ENCODE data around the gene OR1L8. TPM values are rescaled to one million over a fixed set of nuclear protein-coding genes. Genes with fewer than 3 reads are reported as not detected.
"Not testable (repeated sequence)": the region's sequence is repeated elsewhere in the genome, so short reads cannot be mapped to it uniquely, and the experiment has no call there.

OR1L8 gene
- total RNA-seq, 1 experiment from 2014 or later = not detected

DNA sequence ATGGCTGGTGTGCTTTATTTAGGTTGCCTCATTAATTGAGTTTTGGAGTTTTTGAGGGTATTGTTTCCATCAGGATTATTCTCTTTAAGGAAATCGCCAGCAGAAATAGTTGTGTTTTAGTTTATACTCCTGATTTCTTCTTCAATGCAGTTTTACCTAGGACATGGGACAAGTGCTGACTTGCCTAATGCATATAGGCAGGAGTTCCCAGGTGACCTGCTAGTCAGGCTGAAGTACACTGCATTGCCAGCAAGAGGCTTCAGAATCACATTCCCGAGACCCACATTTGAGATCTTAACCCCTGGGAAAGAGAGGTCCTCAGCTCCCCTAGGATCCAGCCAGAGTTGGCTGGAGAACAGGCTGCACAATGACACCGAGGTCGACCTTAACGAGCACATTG is 31.8 kb downstream of the OR1L8 start:
- H3K9me3 Mint-ChIP-seq (ENCODE audit: unreplicated experiment) = no peaks in the 10 kb centered on the region
- H3K4me3 Mint-ChIP-seq (ENCODE audit: unreplicated experiment) = no peak overlapping the region
- CTCF ChIA-PET = no interaction called here
- intact Hi-C loops (cut with micrococcal nuclease; ENCODE audit: unreplicated experiment) = loop anchor here (1.0 kb wide), 1 partner anchor 13 kb away; no protein-coding TSS in a partner anchor
- no peaks in the 10 kb centered on the region for H3K4me1 ChIP-seq
- peaks cover 1% of the 10 kb centered on the region for H3K27me3 ChIP-seq (replicated peaks; ENCODE audit: control insufficient read depth, insufficient read depth, low read length)
- H3K4me1 Mint-ChIP-seq (ENCODE audit: low read depth, unreplicated experiment) = no peaks in the 10 kb centered on the region
- no peak for DNase-seq
- H3K4me3 ChIP-seq (ENCODE audit: low read depth, low read length) = no peak overlapping the region
- no peaks in the 10 kb centered on the region for H3K36me3 Mint-ChIP-seq (ENCODE audit: insufficient read depth, unreplicated experiment)
- POLR2A ChIA-PET = no interaction called here
- peaks cover 25% of the 10 kb centered on the region for H3K27me3 Mint-ChIP-seq (ENCODE audit: insufficient read depth, unreplicated experiment)
- no peak overlapping the region for H3K27ac Mint-ChIP-seq (ENCODE audit: unreplicated experiment)
- no peaks in the 10 kb centered on the region for H3K36me3 ChIP-seq (ENCODE audit: control insufficient read depth, insufficient read depth, low read length)
- peaks cover 3% of the 10 kb centered on the region; the same call in 1 of the 2 replicates for H3K9me3 ChIP-seq
- TF ChIP-seq, protein P1, sequence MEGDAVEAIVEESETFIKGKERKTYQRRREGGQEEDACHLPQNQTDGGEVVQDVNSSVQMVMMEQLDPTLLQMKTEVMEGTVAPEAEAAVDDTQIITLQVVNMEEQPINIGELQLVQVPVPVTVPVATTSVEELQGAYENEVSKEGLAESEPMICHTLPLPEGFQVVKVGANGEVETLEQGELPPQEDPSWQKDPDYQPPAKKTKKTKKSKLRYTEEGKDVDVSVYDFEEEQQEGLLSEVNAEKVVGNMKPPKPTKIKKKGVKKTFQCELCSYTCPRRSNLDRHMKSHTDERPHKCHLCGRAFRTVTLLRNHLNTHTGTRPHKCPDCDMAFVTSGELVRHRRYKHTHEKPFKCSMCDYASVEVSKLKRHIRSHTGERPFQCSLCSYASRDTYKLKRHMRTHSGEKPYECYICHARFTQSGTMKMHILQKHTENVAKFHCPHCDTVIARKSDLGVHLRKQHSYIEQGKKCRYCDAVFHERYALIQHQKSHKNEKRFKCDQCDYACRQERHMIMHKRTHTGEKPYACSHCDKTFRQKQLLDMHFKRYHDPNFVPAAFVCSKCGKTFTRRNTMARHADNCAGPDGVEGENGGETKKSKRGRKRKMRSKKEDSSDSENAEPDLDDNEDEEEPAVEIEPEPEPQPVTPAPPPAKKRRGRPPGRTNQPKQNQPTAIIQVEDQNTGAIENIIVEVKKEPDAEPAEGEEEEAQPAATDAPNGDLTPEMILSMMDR (IDR thresholded peaks at IDR 0.05; ENCODE audit: insufficient read depth in 1 of 2, low read depth in 1 of 2, low read length in 1 of 2, severe bottlenecking in 1 of 2, unreplicated experiment in 1 of 2) = no peak
- BruUV-seq (replicated peaks) = no TSS peak

DNA sequence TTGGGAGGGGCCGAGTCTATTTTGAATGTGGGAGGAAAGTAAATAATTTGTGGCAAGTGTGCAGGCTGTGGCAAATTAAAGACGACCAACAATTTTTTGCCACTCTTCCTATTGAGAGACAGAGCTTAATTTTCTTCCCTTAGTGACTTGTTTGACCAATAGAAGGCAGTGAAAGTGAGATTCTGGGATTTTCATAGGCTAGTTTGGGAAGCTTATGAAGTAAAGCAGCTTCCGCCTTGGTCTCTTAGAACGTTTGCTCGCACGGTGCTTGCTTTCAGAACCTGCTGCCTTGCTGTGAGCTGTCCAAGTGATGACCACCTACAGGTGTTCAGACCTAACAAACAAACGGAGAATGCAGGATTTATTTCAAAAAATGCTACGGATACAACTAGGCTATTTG is 37.0 kb downstream of the OR1L8 start:
- peaks cover 3% of the 10 kb centered on the region; the same call in 1 of the 2 replicates for H3K9me3 ChIP-seq
- Mint-ChIP-seq H3K36me3 (ENCODE audit: insufficient read depth, unreplicated experiment) (no peaks in the 10 kb centered on the region), H3K4me1 (ENCODE audit: low read depth, unreplicated experiment) (no peaks in the 10 kb centered on the region), H3K4me3 (ENCODE audit: unreplicated experiment) (peak overlapping the region; percentile 17), H3K9me3 (ENCODE audit: unreplicated experiment) (no peaks in the 10 kb centered on the region), H3K27ac (ENCODE audit: unreplicated experiment) (no peak overlapping the region), H3K27me3 (ENCODE audit: insufficient read depth, unreplicated experiment) (peaks cover 8% of the 10 kb centered on the region)
- H3K27me3 ChIP-seq (replicated peaks; ENCODE audit: control insufficient read depth, insufficient read depth, low read length) = no peaks in the 10 kb centered on the region
- H3K36me3 ChIP-seq (ENCODE audit: control insufficient read depth, insufficient read depth, low read length) = no peaks in the 10 kb centered on the region
- TF ChIP-seq, protein P1 (IDR thresholded peaks at IDR 0.05; ENCODE audit: insufficient read depth in 1 of 2, low read depth in 1 of 2, low read length in 1 of 2, severe bottlenecking in 1 of 2, unreplicated experiment in 1 of 2) = no peak
- intact Hi-C loops (cut with micrococcal nuclease; ENCODE audit: unreplicated experiment) = no loop called here
- ChIA-PET CTCF (no interaction called here), POLR2A (no interaction called here)
- no peak for DNase-seq
- no peaks in the 10 kb centered on the region for H3K4me1 ChIP-seq
- H3K4me3 ChIP-seq (ENCODE audit: low read depth, low read length) = no peak overlapping the region
- BruUV-seq (replicated peaks) = no TSS peak

- Mint-ChIP-seq H3K36me3 (ENCODE audit: insufficient read depth, unreplicated experiment) (peaks cover 4% of the 10 kb centered on the region), H3K4me1 (ENCODE audit: low read depth, unreplicated experiment) (no peaks in the 10 kb centered on the region), H3K9me3 (ENCODE audit: unreplicated experiment) (peaks cover 10% of the 10 kb centered on the region), H3K27me3 (ENCODE audit: insufficient read depth, unreplicated experiment) (peaks cover 7% of the 10 kb centered on the region), H3K4me3 (ENCODE audit: unreplicated experiment) (no peak overlapping the region), H3K27ac (ENCODE audit: unreplicated experiment) (no peak overlapping the region)
- BruUV-seq (replicated peaks) = no TSS peak
- Histone ChIP-seq H3K27me3 (replicated peaks; ENCODE audit: control insufficient read depth, insufficient read depth, low read length) (no peaks in the 10 kb centered on the region), H3K4me3 (ENCODE audit: low read depth, low read length) (no peak overlapping the region), H3K4me1 (no peaks in the 10 kb centered on the region), H3K9me3 (peaks cover 3% of the 10 kb centered on the region; the same call in 1 of the 2 replicates), H3K36me3 (ENCODE audit: control insufficient read depth, insufficient read depth, low read length) (no peaks in the 10 kb centered on the region)
- ChIA-PET CTCF (no interaction called here), POLR2A (no interaction called here)
- TF ChIP-seq, protein P1 (IDR thresholded peaks at IDR 0.05; ENCODE audit: insufficient read depth in 1 of 2, low read depth in 1 of 2, low read length in 1 of 2, severe bottlenecking in 1 of 2, unreplicated experiment in 1 of 2) = no peak
- intact Hi-C loops (cut with micrococcal nuclease; ENCODE audit: unreplicated experiment) = no loop called here
- DNase-seq = no peak
Measured at GRCh38 chr9:122538757-122539156, 44.4 kb downstream of the OR1L8 start.

DNA sequence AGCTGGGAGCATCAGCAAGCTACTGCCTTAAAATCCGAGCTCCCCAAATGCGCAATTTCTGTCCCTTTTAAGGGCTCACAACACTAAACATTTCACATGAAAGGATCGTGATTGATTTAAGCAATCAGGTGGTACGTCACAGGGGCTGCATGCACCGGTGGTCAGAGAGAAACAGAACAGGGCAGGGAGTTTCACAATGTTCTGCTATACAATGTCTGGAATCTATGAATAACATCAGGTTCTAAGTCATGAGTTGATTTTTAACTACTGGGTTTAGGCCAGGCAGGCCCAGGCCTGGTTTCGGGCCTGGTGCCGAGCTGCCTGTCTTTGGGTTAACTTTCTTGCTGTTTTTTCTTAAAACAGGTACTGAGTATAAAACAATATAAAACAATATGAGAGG is 46.1 kb downstream of the OR1L8 start:
- CTCF ChIA-PET; POLR2A ChIA-PET; BruUV-seq (replicated peaks): not testable (repeated sequence)

More for the DNA sequence above, 46.1 kb downstream of the OR1L8 start:
- intact Hi-C loops (cut with micrococcal nuclease; ENCODE audit: unreplicated experiment); H3K27me3 Mint-ChIP-seq (ENCODE audit: insufficient read depth, unreplicated experiment); H3K4me3 Mint-ChIP-seq (ENCODE audit: unreplicated experiment); H3K27ac Mint-ChIP-seq (ENCODE audit: unreplicated experiment); H3K9me3 ChIP-seq; H3K4me1 Mint-ChIP-seq (ENCODE audit: low read depth, unreplicated experiment); H3K36me3 Mint-ChIP-seq (ENCODE audit: insufficient read depth, unreplicated experiment); H3K36me3 ChIP-seq (ENCODE audit: control insufficient read depth, insufficient read depth, low read length); H3K4me1 ChIP-seq; DNase-seq; H3K4me3 ChIP-seq (ENCODE audit: low read depth, low read length); H3K27me3 ChIP-seq (replicated peaks; ENCODE audit: control insufficient read depth, insufficient read depth, low read length): not testable (repeated sequence)
- peaks cover 10% of the 10 kb centered on the region for H3K9me3 Mint-ChIP-seq (ENCODE audit: unreplicated experiment)

Data from Caco-2 (cell line).